Upper lobe of left lung (tissue), 6 donors: ENCODE measurements around the gene OLIG1. TPM values are rescaled to one million over a fixed set of nuclear protein-coding genes. Genes with fewer than 3 reads are reported as not detected.

Experiments used
- ATAC-seq, 2 donors: fragments of 200-7000 bp; cut with Tn5 transposase; one replicate each; pipeline ENCODE4 v1.9.1; 2022; ENCODE audit warnings: mild to moderate bottlenecking in 2 of 2, moderate library complexity in 2 of 2; ENCODE audit not compliant: low FRiP score in 2 of 2
- DNase-seq, 2 donors: peaks; one replicate each; pipeline ENCODE4 v3.0.0-alpha.2; 2019 to 2020
- H3K27ac ChIP-seq, 4 donors: fragments of 200-600 bp; sonication (generic); one replicate each; pipeline ENCODE4 v1.5.1; 2016 to 2019
- H3K27me3 ChIP-seq, 4 donors: fragments of 200-600 bp; sonication (generic); one replicate each; pipeline ENCODE4 v1.5.1; 2017 to 2019
- H3K36me3 ChIP-seq, 4 donors: fragments of 200-600 bp; sonication (generic); one replicate each; pipeline ENCODE4 v1.5.1; 2016 to 2019
- H3K4me1 ChIP-seq, 4 donors: fragments of 200-600 bp; sonication (generic); one replicate each; pipeline ENCODE4 v1.5.1; 2018 to 2019
- H3K4me3 ChIP-seq, 4 donors: fragments of 200-600 bp; sonication (generic); one replicate each; pipeline ENCODE4 v1.5.1; 2017 to 2019; ENCODE audit warnings: mild to moderate bottlenecking in 2 of 4, moderate library complexity in 1 of 4
- H3K9me3 ChIP-seq, 4 donors: fragments of 200-600 bp; sonication (generic); one replicate each; pipeline ENCODE4 v1.5.1; 2018 to 2019
- EP300 ChIP-seq, 4 donors: sonication (generic); formaldehyde crosslinking; IDR thresholded peaks; one replicate each; pipeline ENCODE4 v1.5.1; 2017; ENCODE audit warnings: antibody characterized with exemption in 4 of 4, control low read depth in 2 of 4
- POLR2A ChIP-seq, 4 donors: fragments of 450-650 bp; IDR thresholded peaks; one replicate each; pipeline ENCODE4 v1.5.1; 2016 to 2017; ENCODE audit warnings: antibody characterized with exemption in 4 of 4, mild to moderate bottlenecking in 2 of 4
- POLR2AphosphoS5 ChIP-seq, 2 donors: sonication (generic); formaldehyde crosslinking; IDR thresholded peaks; one replicate each; pipeline ENCODE4 v1.5.1; 2017; ENCODE audit warnings: antibody characterized with exemption in 2 of 2
- whole genome bisulfite sequencing, 2 donors: methylation state at CpG; one replicate each; pipeline ENCODE4 v1.1.5; 2017 to 2018; 5-methylcytosine and 5-hydroxymethylcytosine counted together
- total RNA-seq, 6 donors: library from RNA; depleted of rRNA in 4 of 6; stranded (reverse); fragments of >200 nt in 4 of 6; gene quantifications; one replicate each; pipeline versions ENCODE4 v1.1.0 to v1.2.1, GENCODE V29; 2016 to 2021
- TF ChIP-seq, protein P1 (sequence below), 6 experiments: fragments of 450-650 bp in 4 of 6; fragments of 200-600 bp in 2 of 6; sonication (generic) in 2 of 6; IDR thresholded peaks; one replicate each; pipeline ENCODE4 v1.5.1; 2016 to 2019; ENCODE audit warnings: antibody characterized with exemption in 6 of 6
- donor health status: DM: no; HTN: no; CAD: no; lungs with moderate emphysema.
- donor health status: DM: no; HTN: yes; CAD: no; lungs with severe emphysema.

The OLIG1 gene, protein sequence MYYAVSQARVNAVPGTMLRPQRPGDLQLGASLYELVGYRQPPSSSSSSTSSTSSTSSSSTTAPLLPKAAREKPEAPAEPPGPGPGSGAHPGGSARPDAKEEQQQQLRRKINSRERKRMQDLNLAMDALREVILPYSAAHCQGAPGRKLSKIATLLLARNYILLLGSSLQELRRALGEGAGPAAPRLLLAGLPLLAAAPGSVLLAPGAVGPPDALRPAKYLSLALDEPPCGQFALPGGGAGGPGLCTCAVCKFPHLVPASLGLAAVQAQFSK
- 1 to 10 TPM in 3 of 6 donors, under 1 TPM in 2, not detected in 1; 0.54 to 3.2 (median 2.0) TPM for total RNA-seq

DNA sequence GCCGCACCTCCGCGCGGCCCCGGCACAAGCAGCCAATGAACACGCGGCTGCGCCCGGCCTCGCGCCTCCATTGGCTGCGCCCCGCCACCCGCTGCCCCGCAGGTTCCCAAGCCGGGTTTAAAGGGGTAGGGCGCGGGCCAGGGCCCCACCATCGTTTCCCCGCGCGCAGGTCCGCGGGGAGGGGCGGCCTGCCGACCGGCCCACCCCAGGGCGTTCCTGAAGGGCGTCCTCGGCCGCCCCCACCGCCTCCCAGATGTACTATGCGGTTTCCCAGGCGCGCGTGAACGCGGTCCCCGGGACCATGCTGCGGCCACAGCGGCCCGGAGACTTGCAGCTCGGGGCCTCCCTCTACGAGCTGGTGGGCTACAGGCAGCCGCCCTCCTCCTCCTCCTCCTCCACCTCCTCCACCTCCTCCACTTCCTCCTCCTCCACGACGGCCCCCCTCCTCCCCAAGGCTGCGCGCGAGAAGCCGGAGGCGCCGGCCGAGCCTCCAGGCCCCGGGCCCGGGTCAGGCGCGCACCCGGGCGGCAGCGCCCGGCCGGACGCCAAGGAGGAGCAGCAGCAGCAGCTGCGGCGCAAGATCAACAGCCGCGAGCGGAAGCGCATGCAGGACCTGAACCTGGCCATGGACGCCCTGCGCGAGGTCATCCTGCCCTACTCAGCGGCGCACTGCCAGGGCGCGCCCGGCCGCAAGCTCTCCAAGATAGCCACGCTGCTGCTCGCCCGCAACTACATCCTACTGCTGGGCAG, at the start of gene OLIG1:
TSS of gene OLIG1 (plus strand) at position 148 of the 750 bp plus-strand sequence. CDS start at position 254, 106 bp downstream.
- peaks cover 22 to 28% (median 24%) of the 10 kb centered on the region in 4 donors for H3K4me1 ChIP-seq
- ATAC-seq (peak; percentile 23 to 75), DNase-seq (peak; percentile 69 to 93)
- TF ChIP-seq POLR2A (IDR thresholded peaks at IDR 0.05) (no peak), EP300 (IDR thresholded peaks at IDR 0.05) (no peak), POLR2AphosphoS5 (IDR thresholded peaks at IDR 0.05) (no peak)
- TF ChIP-seq, protein P1, sequence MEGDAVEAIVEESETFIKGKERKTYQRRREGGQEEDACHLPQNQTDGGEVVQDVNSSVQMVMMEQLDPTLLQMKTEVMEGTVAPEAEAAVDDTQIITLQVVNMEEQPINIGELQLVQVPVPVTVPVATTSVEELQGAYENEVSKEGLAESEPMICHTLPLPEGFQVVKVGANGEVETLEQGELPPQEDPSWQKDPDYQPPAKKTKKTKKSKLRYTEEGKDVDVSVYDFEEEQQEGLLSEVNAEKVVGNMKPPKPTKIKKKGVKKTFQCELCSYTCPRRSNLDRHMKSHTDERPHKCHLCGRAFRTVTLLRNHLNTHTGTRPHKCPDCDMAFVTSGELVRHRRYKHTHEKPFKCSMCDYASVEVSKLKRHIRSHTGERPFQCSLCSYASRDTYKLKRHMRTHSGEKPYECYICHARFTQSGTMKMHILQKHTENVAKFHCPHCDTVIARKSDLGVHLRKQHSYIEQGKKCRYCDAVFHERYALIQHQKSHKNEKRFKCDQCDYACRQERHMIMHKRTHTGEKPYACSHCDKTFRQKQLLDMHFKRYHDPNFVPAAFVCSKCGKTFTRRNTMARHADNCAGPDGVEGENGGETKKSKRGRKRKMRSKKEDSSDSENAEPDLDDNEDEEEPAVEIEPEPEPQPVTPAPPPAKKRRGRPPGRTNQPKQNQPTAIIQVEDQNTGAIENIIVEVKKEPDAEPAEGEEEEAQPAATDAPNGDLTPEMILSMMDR (IDR thresholded peaks at IDR 0.05) = no peak
- H3K27me3 ChIP-seq = peaks cover 0 to 27% (median 12%) of the 10 kb centered on the region in 4 donors
- peak within 1 kb of the TSS in 1 of 4 donors; percentile 68 for H3K27ac ChIP-seq
- H3K9me3 ChIP-seq = peaks cover 0 to 9% (median 5%) of the 10 kb centered on the region in 4 donors
- H3K4me3 ChIP-seq = peak within 1 kb of the TSS; percentile 7 to 54 (median 44)
- H3K36me3 ChIP-seq = no peaks in the 10 kb centered on the region
- 1% methylated on average over 26 to 35 of the region's 82 CpGs for WGBS, 2 donors

DNA sequence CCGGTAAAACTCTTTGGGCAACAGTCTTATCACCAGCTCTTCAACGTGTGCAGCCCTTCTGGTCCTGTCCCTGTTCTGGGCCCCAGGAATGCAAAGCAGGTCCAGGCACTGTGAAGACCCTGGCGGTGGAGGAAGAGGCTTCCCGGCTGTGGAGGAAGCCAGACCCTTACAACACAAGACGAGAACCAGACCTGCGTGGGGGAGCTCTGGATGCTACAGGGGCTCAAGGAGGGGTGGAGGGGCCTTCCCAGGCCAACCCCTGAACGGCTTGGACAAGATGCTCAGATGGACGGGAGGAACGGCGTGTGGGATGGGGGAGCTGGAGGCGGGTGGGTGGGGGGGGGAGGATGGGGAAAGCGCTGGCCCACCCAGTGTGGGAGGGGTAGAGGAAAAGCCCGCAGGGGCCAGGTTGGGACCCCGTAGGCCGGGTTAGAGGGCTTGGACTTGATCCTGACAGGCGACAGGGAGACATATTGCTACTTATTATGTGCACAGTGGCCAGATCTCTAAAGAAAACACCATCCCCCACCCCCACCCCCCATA, 49.3 kb upstream of the OLIG1 start:
- TF ChIP-seq POLR2AphosphoS5 (IDR thresholded peaks at IDR 0.05) (no peak), EP300 (IDR thresholded peaks at IDR 0.05) (no peak), POLR2A (IDR thresholded peaks at IDR 0.05) (no peak)
- TF ChIP-seq, protein P1 (IDR thresholded peaks at IDR 0.05) = no peak
- H3K27ac ChIP-seq = no peak overlapping the region
- DNase-seq (no peak), ATAC-seq (no peak)
- H3K36me3 ChIP-seq = no peaks in the 10 kb centered on the region
- no peak overlapping the region for H3K4me3 ChIP-seq
- WGBS, 2 donors = 6% methylated on average over 16 of the region's 16 CpGs; no CpG with 5 or more reads in 1 of the 2 donors
- H3K27me3 ChIP-seq = peaks cover 0 to 76% (median 44%) of the 10 kb centered on the region in 4 donors
- H3K9me3 ChIP-seq = no peaks in the 10 kb centered on the region
- peaks cover 24 to 44% (median 32%) of the 10 kb centered on the region in 4 donors for H3K4me1 ChIP-seq

DNA sequence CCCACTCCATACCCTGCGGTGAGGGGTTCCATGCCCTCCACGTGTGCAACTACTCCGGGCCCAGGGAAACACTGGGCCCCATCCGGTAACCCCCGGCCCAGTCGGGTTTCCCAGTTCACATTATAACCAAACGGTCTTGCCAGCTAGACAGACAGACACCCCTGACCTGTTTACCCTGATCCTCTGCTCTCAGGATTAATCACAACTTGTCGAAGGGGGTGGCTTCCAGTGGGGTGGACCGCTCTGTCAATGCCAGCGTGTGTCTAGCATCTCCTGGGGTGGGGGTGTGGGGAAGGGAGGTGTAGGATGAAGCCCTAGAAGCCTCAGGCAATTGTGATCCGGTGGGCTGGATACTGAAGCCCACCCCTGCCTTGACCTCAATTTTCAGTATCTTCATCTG, 48.8 kb upstream of the OLIG1 start:
- Histone ChIP-seq H3K4me1 (peaks cover 26 to 49% (median 36%) of the 10 kb centered on the region in 4 donors), H3K27ac (no peak overlapping the region), H3K36me3 (no peaks in the 10 kb centered on the region), H3K4me3 (no peak overlapping the region), H3K27me3 (peaks cover 0 to 81% (median 49%) of the 10 kb centered on the region in 4 donors), H3K9me3 (no peaks in the 10 kb centered on the region)
- 0 to 18% methylated on average over 1 to 11 of the region's 11 CpGs for WGBS, 2 donors
- ATAC-seq (no peak), DNase-seq (no peak)
- TF ChIP-seq POLR2AphosphoS5 (IDR thresholded peaks at IDR 0.05) = no peak
- no peak for TF ChIP-seq POLR2A (IDR thresholded peaks at IDR 0.05)
- TF ChIP-seq EP300 (IDR thresholded peaks at IDR 0.05) = no peak
- TF ChIP-seq, protein P1 (IDR thresholded peaks at IDR 0.05) = no peak

DNA sequence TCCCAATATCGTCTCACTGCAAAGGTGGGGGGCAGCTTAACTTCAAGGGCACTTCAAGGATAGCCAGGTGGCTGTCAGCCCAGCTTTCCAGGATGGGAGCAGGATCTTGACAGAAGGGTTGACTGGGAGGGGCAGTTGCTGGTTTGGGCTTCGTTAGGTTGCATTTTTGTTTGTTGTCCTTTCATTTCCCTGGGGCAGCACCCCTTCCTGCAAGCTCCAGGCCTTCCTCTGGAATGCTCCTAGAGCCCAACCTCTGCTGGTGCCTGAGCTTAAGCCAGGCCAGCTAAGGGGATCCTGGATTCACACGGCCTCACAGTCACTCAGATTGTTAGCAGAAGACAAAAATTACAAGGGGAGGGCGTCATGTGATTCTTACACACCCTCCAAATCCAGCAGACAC, 48.3 kb upstream of the OLIG1 start:
- H3K4me3 ChIP-seq = no peak overlapping the region
- WGBS, 2 donors = 19 to 26% methylated on average over 4 of the region's 4 CpGs
- no peaks in the 10 kb centered on the region for H3K9me3 ChIP-seq
- peaks cover 31 to 54% (median 41%) of the 10 kb centered on the region in 4 donors for H3K4me1 ChIP-seq
- H3K36me3 ChIP-seq = no peaks in the 10 kb centered on the region
- ATAC-seq (no peak), DNase-seq (no peak)
- TF ChIP-seq POLR2AphosphoS5 (IDR thresholded peaks at IDR 0.05) (no peak), POLR2A (IDR thresholded peaks at IDR 0.05) (no peak), EP300 (IDR thresholded peaks at IDR 0.05) (no peak)
- TF ChIP-seq, protein P1 (IDR thresholded peaks at IDR 0.05) = no peak
- peaks cover 0 to 84% (median 54%) of the 10 kb centered on the region in 4 donors for H3K27me3 ChIP-seq
- H3K27ac ChIP-seq = no peak overlapping the region
